Right atrium auricular region (tissue), 2 donors: ENCODE measurements around the gene PTPN7. TPM values are rescaled to one million over a fixed set of nuclear protein-coding genes. Genes with fewer than 3 reads are reported as not detected.
"Not testable (repeated sequence)": the region's sequence is repeated elsewhere in the genome, so short reads cannot be mapped to it uniquely, and the experiment has no call there.

ENCODE experiments used
- DNase-seq: peaks from one replicate; pipeline ENCODE4 v3.0.0-alpha.2; 2019; ENCODE audit warnings: low spot score
- H3K27ac ChIP-seq, 2 donors: fragments of 200-600 bp; sonication (generic); 1 replicate in 1 of 2; 2 replicates in 1 of 2; pipeline ENCODE4 v1.5.1; 2016 to 2019
- H3K27me3 ChIP-seq, 2 donors: fragments of 200-600 bp; sonication (generic); one replicate each; pipeline versions ENCODE4 v1.5.1 to v1.6.0; 2017 to 2019
- H3K36me3 ChIP-seq: fragments of 200-600 bp; sonication (generic); one replicate; pipeline ENCODE4 v1.5.1; 2016
- H3K4me1 ChIP-seq, 2 donors: fragments of 200-600 bp; sonication (generic); one replicate each; pipeline versions ENCODE4 v1.5.1 to v1.6.0; 2017 to 2019
- H3K4me3 ChIP-seq, 2 donors: fragments of 200-600 bp; sonication (generic); 1 replicate in 1 of 2; 2 replicates in 1 of 2; pipeline ENCODE4 v1.5.1; 2017 to 2019; ENCODE audit warnings: mild to moderate bottlenecking in 1 of 2, moderate library complexity in 1 of 2
- H3K9me3 ChIP-seq, 2 donors: fragments of 200-600 bp; sonication (generic); one replicate each; pipeline ENCODE4 v1.5.1; 2019
- total RNA-seq, 2 donors: library from RNA; depleted of rRNA; stranded (reverse); fragments of >200 nt; gene quantifications; one replicate each; pipeline ENCODE4 v1.1.0, GENCODE V29; 2016
- TF ChIP-seq, protein P1 (sequence below), 2 donors: fragments of 200-600 bp; sonication (generic); IDR thresholded peaks; one replicate each; pipeline ENCODE4 v1.5.1; 2019; ENCODE audit warnings: antibody characterized with exemption in 2 of 2

PTPN7 gene
- total RNA-seq, 2 donors from 2014 or later, result 0.41 to 0.63 TPM

DNA sequence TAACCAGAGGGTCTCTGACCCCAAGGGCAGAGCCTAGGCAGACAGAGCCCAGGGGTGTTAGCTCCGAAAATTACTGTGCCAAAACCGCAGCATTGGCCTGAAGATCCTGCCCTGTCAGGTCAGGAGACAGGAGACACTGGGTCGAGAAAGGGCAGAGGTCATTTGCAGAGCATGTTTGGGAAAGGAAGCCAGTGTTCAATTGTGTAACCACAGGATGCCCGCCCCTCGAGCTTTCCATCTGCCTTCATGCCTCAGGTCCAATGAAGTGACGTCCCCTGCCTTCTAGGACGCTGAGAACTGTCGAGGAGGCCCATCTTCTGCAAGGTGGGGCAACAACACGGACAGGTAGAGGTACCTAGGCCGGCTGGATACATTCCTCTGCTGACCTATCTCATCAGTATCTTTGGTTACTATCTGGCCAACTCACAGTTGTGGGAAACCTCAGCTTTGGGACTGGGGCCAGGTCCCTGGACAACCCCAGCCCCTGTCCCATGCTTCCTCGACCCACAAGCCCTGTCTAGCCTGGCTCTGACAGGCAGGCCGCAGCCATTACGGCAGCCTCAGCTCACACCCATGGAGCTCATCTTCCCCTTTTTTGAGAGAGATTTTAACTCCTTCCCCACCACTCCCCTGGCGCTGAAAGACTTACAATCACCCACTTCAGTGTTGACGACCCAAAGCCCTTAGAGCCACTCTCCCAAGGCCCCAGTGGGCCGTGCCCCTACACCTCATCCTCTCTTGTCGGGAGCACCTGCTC, 17.2 kb downstream of the PTPN7 start:
- TF ChIP-seq, protein P1, sequence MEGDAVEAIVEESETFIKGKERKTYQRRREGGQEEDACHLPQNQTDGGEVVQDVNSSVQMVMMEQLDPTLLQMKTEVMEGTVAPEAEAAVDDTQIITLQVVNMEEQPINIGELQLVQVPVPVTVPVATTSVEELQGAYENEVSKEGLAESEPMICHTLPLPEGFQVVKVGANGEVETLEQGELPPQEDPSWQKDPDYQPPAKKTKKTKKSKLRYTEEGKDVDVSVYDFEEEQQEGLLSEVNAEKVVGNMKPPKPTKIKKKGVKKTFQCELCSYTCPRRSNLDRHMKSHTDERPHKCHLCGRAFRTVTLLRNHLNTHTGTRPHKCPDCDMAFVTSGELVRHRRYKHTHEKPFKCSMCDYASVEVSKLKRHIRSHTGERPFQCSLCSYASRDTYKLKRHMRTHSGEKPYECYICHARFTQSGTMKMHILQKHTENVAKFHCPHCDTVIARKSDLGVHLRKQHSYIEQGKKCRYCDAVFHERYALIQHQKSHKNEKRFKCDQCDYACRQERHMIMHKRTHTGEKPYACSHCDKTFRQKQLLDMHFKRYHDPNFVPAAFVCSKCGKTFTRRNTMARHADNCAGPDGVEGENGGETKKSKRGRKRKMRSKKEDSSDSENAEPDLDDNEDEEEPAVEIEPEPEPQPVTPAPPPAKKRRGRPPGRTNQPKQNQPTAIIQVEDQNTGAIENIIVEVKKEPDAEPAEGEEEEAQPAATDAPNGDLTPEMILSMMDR (IDR thresholded peaks at IDR 0.05), result no peak
- peak overlapping the region; percentile 89 to 94 for H3K27ac ChIP-seq
- no peaks in the 10 kb centered on the region for H3K9me3 ChIP-seq
- no peaks in the 10 kb centered on the region for H3K36me3 ChIP-seq
- H3K4me3 ChIP-seq, result peak overlapping the region; percentile 90 to 98
- H3K4me1 ChIP-seq, result peaks cover 0 to 28% of the 10 kb centered on the region in 2 donors
- no peaks in the 10 kb centered on the region for H3K27me3 ChIP-seq
- peak; percentile 77 for DNase-seq

DNA sequence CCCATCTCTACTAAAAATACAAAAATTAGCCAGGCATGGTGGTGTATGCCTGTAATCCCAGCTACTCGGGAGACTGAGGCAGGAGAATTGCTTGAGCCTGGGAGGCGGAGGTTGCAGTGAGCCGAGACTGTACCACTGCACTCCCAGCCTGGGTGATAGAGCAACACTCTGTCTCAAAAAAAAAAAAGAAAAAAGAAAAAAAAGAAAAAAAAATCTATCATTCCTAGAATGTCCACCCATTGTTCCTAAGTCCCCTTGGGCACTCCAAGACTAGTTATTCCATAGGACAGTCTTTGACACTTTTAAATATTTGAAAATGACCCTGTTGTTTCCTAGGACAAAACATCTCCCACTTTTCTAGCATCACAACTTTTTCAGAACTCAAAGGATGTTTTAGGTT, 18.9 kb downstream of the PTPN7 start:
- not testable (repeated sequence) for H3K4me3 ChIP-seq, H3K27ac ChIP-seq, H3K9me3 ChIP-seq, H3K27me3 ChIP-seq, DNase-seq
- Histone ChIP-seq H3K36me3 (peaks cover 12% of the 10 kb centered on the region), H3K4me1 (peaks cover 0 to 28% of the 10 kb centered on the region in 2 donors)

DNA sequence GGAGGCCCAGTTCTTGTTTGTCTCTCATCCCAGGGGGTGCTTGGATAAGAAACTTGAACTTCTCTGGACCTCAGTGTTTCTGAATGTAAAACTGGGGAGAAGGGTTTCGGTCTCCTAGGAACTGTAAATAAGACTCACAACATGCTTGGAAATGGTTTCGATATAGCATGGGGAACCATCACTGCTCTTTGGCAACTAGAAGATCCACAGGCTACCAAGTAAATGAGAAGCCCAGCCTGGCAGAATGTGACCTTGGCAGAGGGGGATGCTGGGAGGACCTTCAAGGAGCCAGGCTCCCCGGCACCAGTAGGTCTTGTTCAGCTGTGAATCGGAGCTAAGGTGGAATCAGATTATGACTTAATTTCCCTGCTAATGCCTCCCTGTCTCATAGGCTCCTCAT, 19.6 kb downstream of the PTPN7 start:
- H3K27ac ChIP-seq, result no peak overlapping the region
- peaks cover 0 to 28% of the 10 kb centered on the region in 2 donors for H3K4me1 ChIP-seq
- no peak overlapping the region for H3K4me3 ChIP-seq
- H3K9me3 ChIP-seq, result no peaks in the 10 kb centered on the region
- no peaks in the 10 kb centered on the region for H3K27me3 ChIP-seq
- TF ChIP-seq, protein P1 (IDR thresholded peaks at IDR 0.05), result no peak
- H3K36me3 ChIP-seq, result peaks cover 12% of the 10 kb centered on the region
- no peak for DNase-seq

DNA sequence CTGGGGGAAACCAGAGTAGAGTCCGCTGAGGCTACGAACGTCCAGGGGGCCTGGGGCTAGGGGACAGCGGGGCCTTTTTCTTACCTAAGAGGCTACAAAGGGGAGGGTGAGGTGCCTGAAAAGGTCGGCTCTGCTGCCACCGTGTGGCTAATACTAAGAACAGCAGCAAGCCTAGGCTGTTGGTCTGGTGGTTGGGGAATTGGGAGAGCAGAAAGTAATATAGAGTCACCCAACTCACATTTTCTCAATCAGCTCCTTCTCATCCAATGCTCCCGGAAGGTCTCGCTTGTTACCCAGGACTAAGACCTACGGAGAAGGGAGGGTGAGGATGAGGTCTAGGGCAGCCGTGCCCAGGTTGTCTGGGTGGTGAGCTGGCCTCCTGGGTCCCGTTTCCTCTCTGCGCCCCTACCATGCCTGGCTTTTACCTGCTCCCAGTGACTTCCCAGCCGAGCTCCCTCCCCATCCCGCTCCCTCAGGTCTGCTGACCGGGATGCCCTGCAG, 25.1 kb downstream of the PTPN7 start:
- DNase-seq, result no peak
- no peaks in the 10 kb centered on the region for H3K9me3 ChIP-seq
- TF ChIP-seq, protein P1 (IDR thresholded peaks at IDR 0.05), result peak; percentile 77 to 91
- peaks cover 0 to 45% of the 10 kb centered on the region in 2 donors for H3K4me1 ChIP-seq
- H3K4me3 ChIP-seq, result no peak overlapping the region
- H3K27ac ChIP-seq, result peak overlapping the region in 1 of 2 donors; percentile 5
- H3K27me3 ChIP-seq, result no peaks in the 10 kb centered on the region
- H3K36me3 ChIP-seq, result peaks cover 40% of the 10 kb centered on the region

DNA sequence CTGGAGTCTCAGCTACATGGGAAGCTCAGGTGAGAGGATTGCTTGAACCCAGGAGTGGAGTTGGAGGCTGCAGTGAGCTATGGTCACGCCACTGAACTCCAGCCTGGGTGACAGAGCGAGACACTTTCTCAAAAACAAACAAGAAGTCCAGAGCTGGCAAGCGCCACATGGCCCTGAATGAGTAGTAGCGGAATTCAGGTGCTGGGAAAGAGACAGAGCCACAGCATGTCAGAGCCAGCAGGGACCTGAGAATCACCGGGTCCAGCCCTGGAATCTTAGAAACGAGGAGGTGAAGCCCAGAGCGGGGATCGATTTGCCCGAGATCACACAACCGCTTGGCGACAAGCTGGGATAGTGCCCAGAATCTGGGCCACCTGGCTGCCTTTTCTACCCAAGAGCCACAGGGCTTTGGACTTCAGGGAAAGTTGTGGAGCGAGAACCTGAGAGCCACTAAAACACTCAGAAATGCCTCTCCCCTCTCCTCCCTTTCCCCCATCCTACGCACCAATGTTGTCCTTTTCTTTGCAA, 25.7 kb downstream of the PTPN7 start:
- Histone ChIP-seq H3K9me3 (no peaks in the 10 kb centered on the region), H3K4me3 (no peak overlapping the region), H3K4me1 (peaks cover 0 to 49% of the 10 kb centered on the region in 2 donors), H3K36me3 (peaks cover 40% of the 10 kb centered on the region), H3K27me3 (no peaks in the 10 kb centered on the region), H3K27ac (peak overlapping the region in 1 of 2 donors; percentile 5)
- no peak for DNase-seq
- TF ChIP-seq, protein P1 (IDR thresholded peaks at IDR 0.05), result no peak

DNA sequence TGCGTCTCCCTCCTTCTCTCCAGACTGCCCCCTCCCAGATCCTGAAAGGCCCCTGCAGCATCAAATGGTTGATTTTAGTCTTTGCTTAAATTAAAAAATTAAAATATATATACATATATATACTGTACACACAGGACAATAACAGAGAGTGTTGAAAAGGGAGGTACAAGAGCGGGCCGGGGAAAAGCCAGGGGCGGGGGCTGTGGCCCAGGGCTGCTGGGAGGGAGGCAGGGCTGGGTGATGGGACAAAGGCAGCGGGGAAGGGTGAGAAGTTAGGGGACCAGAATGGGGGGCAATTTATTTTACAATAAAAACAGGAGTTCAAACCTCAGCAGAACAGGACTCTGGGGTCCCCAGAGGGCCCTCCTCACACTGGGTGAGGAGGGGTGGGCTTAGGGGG, 26.4 kb downstream of the PTPN7 start:
- Histone ChIP-seq H3K27ac (no peak overlapping the region), H3K27me3 (no peaks in the 10 kb centered on the region), H3K36me3 (peaks cover 40% of the 10 kb centered on the region), H3K9me3 (no peaks in the 10 kb centered on the region), H3K4me3 (no peak overlapping the region), H3K4me1 (peaks cover 0 to 49% of the 10 kb centered on the region in 2 donors)
- TF ChIP-seq, protein P1 (IDR thresholded peaks at IDR 0.05), result no peak
- DNase-seq, result no peak
